Gastrocnemius medialis (tissue), 4 donors: Measurements from ENCODE around the gene NTPCR.

Experiments used
- CTCF ChIP-seq, 5 experiments: fragments of 450-650 bp in 3 of 5; fragments of 200-600 bp in 2 of 5; sonication (generic) in 2 of 5; IDR thresholded peaks in 4 of 5; conservative IDR thresholded peaks in 1 of 5; 1 replicate in 4 of 5; 2 replicates in 1 of 5; pipeline ENCODE4 v1.5.1; 2016 to 2019; ENCODE audit warnings: antibody characterized with exemption in 5 of 5, mild to moderate bottlenecking in 3 of 5, moderate library complexity in 3 of 5
- POLR2A ChIP-seq, 2 donors: fragments of 450-650 bp; IDR thresholded peaks; one replicate each; pipeline ENCODE4 v1.6.1; 2017; ENCODE audit warnings: antibody characterized with exemption in 2 of 2, mild to moderate bottlenecking in 2 of 2, moderate library complexity in 2 of 2

GRCh38 chr1:232969799-232970198 is 19.4 kb downstream of the NTPCR start:
- TF ChIP-seq CTCF (IDR thresholded peaks at IDR 0.05 in 4 of 5, conservative IDR thresholded peaks at IDR 0.05 in 1 of 5) = no peak
- no peak for TF ChIP-seq POLR2A (IDR thresholded peaks at IDR 0.05)
